Prostate gland (tissue), 2 donors: Measurements from ENCODE around the gene MSANTD1.

Experiments used
- CTCF ChIP-seq, 4 experiments: fragments of 200-600 bp in 2 of 4; fragments of 450-650 bp in 2 of 4; sonication (generic) in 2 of 4; IDR thresholded peaks; 1 replicate in 3 of 4; 2 replicates in 1 of 4; pipeline ENCODE4 v1.5.1; 2016 to 2019; ENCODE audit warnings: antibody characterized with exemption in 4 of 4, mild to moderate bottlenecking in 2 of 4, moderate library complexity in 2 of 4
- POLR2A ChIP-seq: fragments of 450-650 bp; IDR thresholded peaks from one replicate; pipeline ENCODE4 v1.6.1; 2016; ENCODE audit warnings: antibody characterized with exemption, mild to moderate bottlenecking

- TF ChIP-seq POLR2A: no peak
- TF ChIP-seq CTCF (IDR thresholded peaks at IDR 0.05): no peak
Measured at GRCh38 chr4:3203971-3204431, 45.0 kb upstream of the MSANTD1 start.
